RWPE1 (cell line): ENCODE data around the gene LRMDA.

Experiments
- CTCF ChIA-PET: fragments of 350-600 bp; sonication (Branson Sonifier 250); formaldehyde crosslinking; extraction: SDS; loops from one replicate; lab custom pipeline; 2021; lab: Yijun Ruan, JAX
- POLR2A ChIA-PET: fragments of 400-600 bp; formaldehyde crosslinking; extraction: SDS; loops from one replicate; lab custom pipeline; 2020; ENCODE audit warnings: antibody characterized with exemption; ENCODE audit not compliant: low non-redundant PET; lab: Yijun Ruan, JAX
- DNase-seq: peaks from one replicate; pipeline ENCODE4 v3.0.0; 2012; ENCODE audit warnings: low spot score
- H3K27ac ChIP-seq: fragments of 450-650 bp; 2 replicates; pipeline ENCODE4 v1.5.1; 2017
- TF ChIP-seq, protein P1 (sequence below): fragments of 450-650 bp; conservative IDR thresholded peaks from 2 replicates; pipeline ENCODE4 v1.5.1; 2017; ENCODE audit warnings: low read depth, mild to moderate bottlenecking

LRMDA gene

GRCh38 chr10:75654772-75655171 is 223.3 kb downstream of the LRMDA start:
- DNase-seq: no peak
- ChIA-PET CTCF (interaction anchor here (0.6 kb wide), 1 partner anchor 19 kb away, joined by 3 read pairs; no protein-coding TSS in a partner anchor), POLR2A (no interaction called here)
- H3K27ac ChIP-seq: no peak overlapping the region
- TF ChIP-seq, protein P1, sequence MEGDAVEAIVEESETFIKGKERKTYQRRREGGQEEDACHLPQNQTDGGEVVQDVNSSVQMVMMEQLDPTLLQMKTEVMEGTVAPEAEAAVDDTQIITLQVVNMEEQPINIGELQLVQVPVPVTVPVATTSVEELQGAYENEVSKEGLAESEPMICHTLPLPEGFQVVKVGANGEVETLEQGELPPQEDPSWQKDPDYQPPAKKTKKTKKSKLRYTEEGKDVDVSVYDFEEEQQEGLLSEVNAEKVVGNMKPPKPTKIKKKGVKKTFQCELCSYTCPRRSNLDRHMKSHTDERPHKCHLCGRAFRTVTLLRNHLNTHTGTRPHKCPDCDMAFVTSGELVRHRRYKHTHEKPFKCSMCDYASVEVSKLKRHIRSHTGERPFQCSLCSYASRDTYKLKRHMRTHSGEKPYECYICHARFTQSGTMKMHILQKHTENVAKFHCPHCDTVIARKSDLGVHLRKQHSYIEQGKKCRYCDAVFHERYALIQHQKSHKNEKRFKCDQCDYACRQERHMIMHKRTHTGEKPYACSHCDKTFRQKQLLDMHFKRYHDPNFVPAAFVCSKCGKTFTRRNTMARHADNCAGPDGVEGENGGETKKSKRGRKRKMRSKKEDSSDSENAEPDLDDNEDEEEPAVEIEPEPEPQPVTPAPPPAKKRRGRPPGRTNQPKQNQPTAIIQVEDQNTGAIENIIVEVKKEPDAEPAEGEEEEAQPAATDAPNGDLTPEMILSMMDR: no peak

DNA sequence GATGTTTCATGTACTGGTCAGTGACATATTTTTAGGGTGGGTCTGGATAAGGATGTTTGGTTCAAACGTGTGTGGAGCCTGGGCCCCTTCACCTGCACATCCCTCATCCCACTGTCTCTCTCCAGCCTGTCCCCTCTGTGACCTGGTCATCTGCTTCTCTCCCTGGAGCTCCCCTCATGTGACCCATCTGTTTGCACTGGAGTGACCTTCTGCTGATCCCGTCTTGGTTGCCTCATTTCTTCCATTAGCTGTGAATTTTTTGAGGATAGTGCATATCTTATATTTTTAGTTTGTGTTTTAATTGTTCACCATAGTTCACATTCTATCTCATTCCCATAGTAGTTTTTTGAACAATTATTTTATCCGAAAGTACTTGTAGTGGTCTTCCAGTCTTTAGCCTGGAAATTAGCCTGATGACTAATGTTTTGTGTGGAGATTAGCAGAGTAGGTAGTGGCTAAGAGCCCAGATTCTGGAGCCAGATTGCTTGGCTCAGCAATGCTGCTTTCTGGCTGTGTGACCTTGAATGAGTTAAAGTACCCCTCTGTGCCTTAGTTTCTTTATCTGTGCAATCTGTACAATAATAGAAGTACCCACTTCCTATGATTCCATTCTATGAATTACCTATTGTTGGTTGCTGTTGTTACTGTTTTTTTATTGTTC is 224.5 kb downstream of the LRMDA start:
- POLR2A ChIA-PET: no interaction called here
- TF ChIP-seq, protein P1: no peak
- no peak overlapping the region for H3K27ac ChIP-seq
- CTCF ChIA-PET: no interaction called here
- no peak for DNase-seq

DNA sequence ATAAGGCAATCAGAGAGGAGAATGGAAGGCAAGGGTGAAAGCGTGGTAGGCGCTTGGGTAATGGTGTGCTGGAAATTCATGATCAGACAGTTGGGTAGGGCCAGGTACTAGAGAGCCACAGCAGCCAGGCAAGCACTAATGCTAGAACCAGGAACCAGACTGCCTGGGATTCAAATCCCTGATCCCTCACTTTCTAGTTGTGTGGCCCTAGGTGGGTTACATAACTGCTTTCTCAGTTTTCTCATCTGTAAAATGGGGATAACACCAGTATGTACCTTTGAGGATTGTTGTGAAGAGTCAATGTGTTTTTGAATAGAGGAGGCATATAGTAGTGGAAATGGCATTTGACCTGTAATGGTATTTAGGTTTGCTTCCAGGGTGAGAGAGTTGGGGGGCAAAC is 225.9 kb downstream of the LRMDA start:
- ChIA-PET POLR2A (no interaction called here), CTCF (interaction anchor here (0.6 kb wide), 1 partner anchor 61 kb away, joined by 3 read pairs; no protein-coding TSS in a partner anchor)
- no peak overlapping the region for H3K27ac ChIP-seq
- no peak for DNase-seq
- TF ChIP-seq, protein P1: no peak

DNA sequence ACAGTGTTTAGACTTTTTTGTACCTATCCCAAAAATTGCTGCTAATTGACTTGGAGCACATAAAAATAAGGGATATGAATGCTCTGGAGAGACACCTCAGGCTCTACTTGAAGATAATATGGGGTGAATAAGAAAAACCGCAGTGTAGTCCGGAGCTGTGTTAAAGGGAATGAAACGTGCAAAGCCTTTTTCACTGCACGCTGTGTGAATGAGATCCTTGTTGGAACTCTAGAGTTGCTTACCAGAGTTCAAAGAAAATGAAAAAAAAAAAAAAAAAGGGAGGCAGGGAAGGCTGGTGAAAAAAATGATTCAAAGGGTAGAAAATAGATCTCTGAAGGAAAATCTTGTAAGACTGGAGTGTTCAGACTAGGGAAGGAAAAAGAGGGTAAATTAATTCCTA is 226.6 kb downstream of the LRMDA start:
- ChIA-PET CTCF (no interaction called here), POLR2A (no interaction called here)
- H3K27ac ChIP-seq: no peak overlapping the region
- DNase-seq: no peak
- TF ChIP-seq, protein P1: no peak

DNA sequence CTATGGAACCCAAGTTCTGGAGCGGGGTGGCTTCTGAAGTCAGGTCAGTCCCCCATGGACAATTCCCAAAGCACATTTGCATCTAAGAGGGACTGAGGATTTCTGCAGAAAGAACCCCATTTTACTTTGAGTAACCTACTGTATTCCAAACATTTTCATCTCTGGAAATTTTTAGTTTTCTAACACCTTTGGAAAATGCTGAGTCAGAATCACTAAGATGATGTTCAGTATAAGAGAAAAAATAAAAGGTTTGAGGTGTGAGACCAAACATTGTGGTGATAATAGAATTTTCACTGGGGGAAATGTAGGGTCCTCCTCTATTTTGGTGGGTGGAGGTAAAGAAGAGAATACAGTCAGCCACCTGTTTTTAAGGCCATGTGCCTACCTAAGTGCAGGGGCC is 227.1 kb downstream of the LRMDA start:
- TF ChIP-seq, protein P1: no peak
- CTCF ChIA-PET: no interaction called here
- POLR2A ChIA-PET: no interaction called here
- DNase-seq: no peak
- no peak overlapping the region for H3K27ac ChIP-seq

GRCh38 chr10:75658915-75659314 is 227.5 kb downstream of the LRMDA start:
- ChIA-PET CTCF (no interaction called here), POLR2A (no interaction called here)
- no peak for DNase-seq
- TF ChIP-seq, protein P1: no peak
- H3K27ac ChIP-seq: no peak overlapping the region
